Mucosa of stomach (tissue), 1 donor: Measurements from ENCODE around the gene LGALS1.

Source experiments
- H3K27me3 ChIP-seq: one replicate; pipeline ENCODE4 v1.7.0; 2013; ENCODE audit warnings: mild to moderate bottlenecking, low read length; ENCODE audit not compliant: control insufficient read depth, insufficient read depth
- H3K36me3 ChIP-seq: one replicate; pipeline ENCODE4 v1.7.0; 2013; ENCODE audit warnings: low read length; ENCODE audit not compliant: control insufficient read depth, insufficient read depth
- H3K4me1 ChIP-seq: one replicate; pipeline ENCODE4 v1.7.0; 2013; ENCODE audit warnings: mild to moderate bottlenecking, low read length; ENCODE audit not compliant: control insufficient read depth, insufficient read depth
- H3K4me3 ChIP-seq: one replicate; pipeline ENCODE4 v1.7.0; 2013; ENCODE audit warnings: low read length
- H3K9ac ChIP-seq: one replicate; pipeline ENCODE4 v1.7.0; 2013; ENCODE audit warnings: mild to moderate bottlenecking, low read length, moderate library complexity
- H3K9me3 ChIP-seq: one replicate; pipeline ENCODE4 v1.7.0; 2013; ENCODE audit warnings: mild to moderate bottlenecking, low read length, moderate library complexity; ENCODE audit not compliant: control insufficient read depth
- donor health status: Pancreatic carcinoma.

The LGALS1 gene

DNA sequence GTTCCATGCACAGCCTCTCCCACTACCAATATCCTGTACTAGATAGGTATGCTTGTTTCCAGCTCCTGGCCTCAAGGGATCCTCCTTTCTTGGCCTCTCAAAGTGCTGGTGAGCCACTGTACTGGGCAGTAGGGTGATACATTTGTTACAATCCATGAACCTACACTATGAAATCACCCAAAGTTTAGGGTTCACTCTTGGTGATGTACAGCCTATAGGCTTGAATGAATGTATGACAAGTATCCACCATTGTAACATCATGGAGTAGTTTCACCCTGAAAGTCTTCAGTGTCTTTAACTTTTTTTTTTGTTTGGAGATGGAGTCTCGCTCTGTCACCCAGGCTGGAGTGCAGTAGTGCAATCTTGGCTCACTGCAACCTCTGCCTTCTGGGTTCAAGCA lies 53.2 kb downstream of the LGALS1 start:
- Histone ChIP-seq H3K9ac (no peak overlapping the region), H3K9me3 (no peaks in the 10 kb centered on the region), H3K4me3 (no peak overlapping the region), H3K36me3 (no peaks in the 10 kb centered on the region), H3K4me1 (peaks cover 41% of the 10 kb centered on the region), H3K27me3 (no peaks in the 10 kb centered on the region)
